Measurements from ENCODE around the gene PBLD.

DNA sequence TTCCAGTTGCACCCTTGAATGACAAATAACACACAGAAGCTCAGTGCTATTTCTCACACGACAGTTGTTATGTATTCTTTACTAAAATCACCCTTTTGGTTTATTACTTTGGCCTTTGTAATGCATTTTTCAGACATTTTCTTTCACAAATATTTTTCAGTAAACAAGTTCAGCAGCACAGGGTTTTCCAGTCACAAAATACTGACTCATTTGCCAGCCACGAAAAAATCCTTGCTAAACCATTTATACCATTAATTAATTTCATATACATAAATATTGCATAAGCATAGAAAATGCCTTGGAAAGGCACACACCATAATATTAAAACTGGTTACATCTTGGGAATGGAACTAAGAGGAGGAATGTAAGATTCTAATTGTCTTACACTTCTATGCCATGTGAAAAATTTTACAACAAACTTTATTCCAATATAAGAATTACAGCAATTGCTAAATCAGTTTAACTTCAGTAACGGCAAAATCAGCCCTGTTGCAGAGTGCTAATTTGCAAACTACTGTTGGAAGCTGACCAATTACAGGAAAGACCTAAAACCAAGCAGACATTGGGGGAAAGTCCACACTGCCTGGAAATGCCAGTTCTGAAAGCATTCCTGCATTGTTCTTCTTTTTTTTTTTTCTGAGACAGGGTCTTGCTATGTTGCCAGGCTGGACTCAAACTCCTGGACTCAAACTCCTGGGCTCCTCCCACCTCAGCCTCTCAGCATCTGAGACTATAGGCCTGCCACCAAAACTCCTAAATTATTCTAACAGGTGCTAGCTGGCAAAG is 31.6 kb upstream of the PBLD start:
- no peak for TF ChIP-seq PHF8 (IDR thresholded peaks at IDR 0.05; ENCODE audit: borderline replicate concordance, low read depth)
- no peak for TF ChIP-seq HOXB5 (CRISPR knock-in tag; IDR thresholded peaks at IDR 0.05)
- TF ChIP-seq, protein P1, sequence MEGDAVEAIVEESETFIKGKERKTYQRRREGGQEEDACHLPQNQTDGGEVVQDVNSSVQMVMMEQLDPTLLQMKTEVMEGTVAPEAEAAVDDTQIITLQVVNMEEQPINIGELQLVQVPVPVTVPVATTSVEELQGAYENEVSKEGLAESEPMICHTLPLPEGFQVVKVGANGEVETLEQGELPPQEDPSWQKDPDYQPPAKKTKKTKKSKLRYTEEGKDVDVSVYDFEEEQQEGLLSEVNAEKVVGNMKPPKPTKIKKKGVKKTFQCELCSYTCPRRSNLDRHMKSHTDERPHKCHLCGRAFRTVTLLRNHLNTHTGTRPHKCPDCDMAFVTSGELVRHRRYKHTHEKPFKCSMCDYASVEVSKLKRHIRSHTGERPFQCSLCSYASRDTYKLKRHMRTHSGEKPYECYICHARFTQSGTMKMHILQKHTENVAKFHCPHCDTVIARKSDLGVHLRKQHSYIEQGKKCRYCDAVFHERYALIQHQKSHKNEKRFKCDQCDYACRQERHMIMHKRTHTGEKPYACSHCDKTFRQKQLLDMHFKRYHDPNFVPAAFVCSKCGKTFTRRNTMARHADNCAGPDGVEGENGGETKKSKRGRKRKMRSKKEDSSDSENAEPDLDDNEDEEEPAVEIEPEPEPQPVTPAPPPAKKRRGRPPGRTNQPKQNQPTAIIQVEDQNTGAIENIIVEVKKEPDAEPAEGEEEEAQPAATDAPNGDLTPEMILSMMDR (IDR thresholded peaks at IDR 0.05): no peak
- no peak for TF ChIP-seq HDAC2 (IDR thresholded peaks at IDR 0.05)
- no peak for TF ChIP-seq NPAS2 (CRISPR knock-in tag; IDR thresholded peaks at IDR 0.05; ENCODE audit: borderline replicate concordance)
- no peak for TF ChIP-seq SMC3 (IDR thresholded peaks at IDR 0.05)
- TF ChIP-seq, protein P2, sequence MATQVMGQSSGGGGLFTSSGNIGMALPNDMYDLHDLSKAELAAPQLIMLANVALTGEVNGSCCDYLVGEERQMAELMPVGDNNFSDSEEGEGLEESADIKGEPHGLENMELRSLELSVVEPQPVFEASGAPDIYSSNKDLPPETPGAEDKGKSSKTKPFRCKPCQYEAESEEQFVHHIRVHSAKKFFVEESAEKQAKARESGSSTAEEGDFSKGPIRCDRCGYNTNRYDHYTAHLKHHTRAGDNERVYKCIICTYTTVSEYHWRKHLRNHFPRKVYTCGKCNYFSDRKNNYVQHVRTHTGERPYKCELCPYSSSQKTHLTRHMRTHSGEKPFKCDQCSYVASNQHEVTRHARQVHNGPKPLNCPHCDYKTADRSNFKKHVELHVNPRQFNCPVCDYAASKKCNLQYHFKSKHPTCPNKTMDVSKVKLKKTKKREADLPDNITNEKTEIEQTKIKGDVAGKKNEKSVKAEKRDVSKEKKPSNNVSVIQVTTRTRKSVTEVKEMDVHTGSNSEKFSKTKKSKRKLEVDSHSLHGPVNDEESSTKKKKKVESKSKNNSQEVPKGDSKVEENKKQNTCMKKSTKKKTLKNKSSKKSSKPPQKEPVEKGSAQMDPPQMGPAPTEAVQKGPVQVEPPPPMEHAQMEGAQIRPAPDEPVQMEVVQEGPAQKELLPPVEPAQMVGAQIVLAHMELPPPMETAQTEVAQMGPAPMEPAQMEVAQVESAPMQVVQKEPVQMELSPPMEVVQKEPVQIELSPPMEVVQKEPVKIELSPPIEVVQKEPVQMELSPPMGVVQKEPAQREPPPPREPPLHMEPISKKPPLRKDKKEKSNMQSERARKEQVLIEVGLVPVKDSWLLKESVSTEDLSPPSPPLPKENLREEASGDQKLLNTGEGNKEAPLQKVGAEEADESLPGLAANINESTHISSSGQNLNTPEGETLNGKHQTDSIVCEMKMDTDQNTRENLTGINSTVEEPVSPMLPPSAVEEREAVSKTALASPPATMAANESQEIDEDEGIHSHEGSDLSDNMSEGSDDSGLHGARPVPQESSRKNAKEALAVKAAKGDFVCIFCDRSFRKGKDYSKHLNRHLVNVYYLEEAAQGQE (IDR thresholded peaks at IDR 0.05): no peak
- no peak for TF ChIP-seq KDM5A (IDR thresholded peaks at IDR 0.05)

Data from A549 (cell line).